Thyroid gland (tissue), 4 donors: ENCODE measurements around the gene HYLS1. TPM values are rescaled to one million over a fixed set of nuclear protein-coding genes. Genes with fewer than 3 reads are reported as not detected.
A peak's percentile ranks its signal among the peaks of the same experiment; 100 is the strongest.

ENCODE experiments used
- DNase-seq, 2 donors: peaks; one replicate each; pipeline ENCODE4 v3.0.0-alpha.2; 2019
- H3K27ac ChIP-seq, 3 donors: fragments of 200-600 bp; sonication (generic); 1 replicate in 2 of 3; 2 replicates in 1 of 3; pipeline ENCODE4 v1.5.1; 2016 to 2019; ENCODE audit warnings: mild to moderate bottlenecking in 1 of 3, moderate library complexity in 1 of 3
- H3K27me3 ChIP-seq: fragments of 200-600 bp; sonication (generic); one replicate; pipeline ENCODE4 v1.5.1; 2019
- H3K36me3 ChIP-seq, 2 donors: fragments of 200-600 bp; sonication (generic); one replicate each; pipeline ENCODE4 v1.5.1; 2016 to 2019
- H3K4me1 ChIP-seq, 2 donors: fragments of 200-600 bp; sonication (generic); one replicate each; pipeline ENCODE4 v1.5.1; 2017 to 2019
- H3K4me3 ChIP-seq, 3 donors: fragments of 200-600 bp; sonication (generic); replicated peaks in 1 of 3; 1 replicate in 2 of 3; 2 replicates in 1 of 3; pipeline ENCODE4 v1.5.1; 2016; ENCODE audit warnings: mild to moderate bottlenecking in 1 of 3
- H3K9me3 ChIP-seq: fragments of 200-600 bp; sonication (generic); one replicate; pipeline ENCODE4 v1.5.1; 2017
- POLR2A ChIP-seq, 2 donors: fragments of 450-650 bp; IDR thresholded peaks; one replicate each; pipeline ENCODE4 v1.6.1; 2017; ENCODE audit warnings: antibody characterized with exemption in 2 of 2, mild to moderate bottlenecking in 2 of 2, moderate library complexity in 1 of 2
- WGBS, 2 donors: methylation state at CpG; one replicate each; pipeline ENCODE4 v1.1.5; 2017; 5-methylcytosine and 5-hydroxymethylcytosine counted together
- intact Hi-C: fragments of 100-400 bp; cut with DNase I; formaldehyde crosslinking; loops from one replicate; pipeline ENCODE4 v1.15.1; 2023
- total RNA-seq, 4 donors: library from RNA; depleted of rRNA; stranded (reverse); fragments of >200 nt; gene quantifications; one replicate each; pipeline ENCODE4 v1.2.3, GENCODE V29; 2016
- TF ChIP-seq, protein P1 (sequence below), 6 experiments: fragments of 200-600 bp in 3 of 6; fragments of 450-650 bp in 3 of 6; sonication (generic) in 3 of 6; IDR thresholded peaks; one replicate each; pipeline ENCODE4 v1.5.1; 2016 to 2019; ENCODE audit warnings: antibody characterized with exemption in 6 of 6, mild to moderate bottlenecking in 2 of 6, inconsistent platforms in 1 of 6, moderate library complexity in 1 of 6

HYLS1 gene
- total RNA-seq, 4 donors from 2014 or later, result 1.6 to 6.9 (median 3.0) TPM

DNA sequence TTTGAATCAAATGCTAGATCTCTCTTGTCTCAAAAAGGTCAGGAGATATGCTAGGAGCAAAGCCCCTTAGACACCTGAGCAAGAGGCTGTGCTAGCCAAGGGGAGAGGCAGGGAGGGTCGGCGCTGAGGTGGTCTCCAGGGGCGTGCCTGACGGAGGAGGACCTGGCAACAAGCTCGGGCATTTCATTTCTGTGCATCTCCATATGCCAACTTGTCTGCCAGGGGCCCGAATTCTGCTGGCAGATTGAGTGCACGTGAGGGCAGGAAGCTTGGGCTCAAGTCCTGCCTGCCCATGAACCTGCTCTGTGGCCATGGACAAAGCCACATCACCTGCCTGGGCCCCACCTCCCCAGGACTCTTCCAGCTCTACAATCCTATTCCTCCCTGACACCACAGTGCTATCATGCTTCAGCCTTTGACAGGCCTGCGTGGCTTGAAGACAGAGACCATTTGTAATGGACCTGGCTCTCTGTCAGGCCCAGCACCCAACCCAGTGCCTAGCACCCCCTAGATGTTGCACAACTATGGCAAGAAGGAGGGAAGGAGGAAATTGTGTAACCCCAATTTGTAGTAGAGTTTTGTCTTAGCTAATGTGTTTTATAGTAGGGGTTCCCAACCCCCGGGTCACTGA lies 42.1 kb downstream of the HYLS1 start:
- Histone ChIP-seq H3K4me3 (no peak overlapping the region), H3K27me3 (no peaks in the 10 kb centered on the region), H3K4me1 (peaks cover 0 to 8% of the 10 kb centered on the region in 2 donors), H3K9me3 (no peaks in the 10 kb centered on the region), H3K27ac (no peak overlapping the region), H3K36me3 (no peaks in the 10 kb centered on the region)
- intact Hi-C loops, result no loop called here
- WGBS, 2 donors, result 92 to 93% methylated on average over 9 of the region's 9 CpGs
- TF ChIP-seq POLR2A (IDR thresholded peaks at IDR 0.05), result no peak
- TF ChIP-seq, protein P1, sequence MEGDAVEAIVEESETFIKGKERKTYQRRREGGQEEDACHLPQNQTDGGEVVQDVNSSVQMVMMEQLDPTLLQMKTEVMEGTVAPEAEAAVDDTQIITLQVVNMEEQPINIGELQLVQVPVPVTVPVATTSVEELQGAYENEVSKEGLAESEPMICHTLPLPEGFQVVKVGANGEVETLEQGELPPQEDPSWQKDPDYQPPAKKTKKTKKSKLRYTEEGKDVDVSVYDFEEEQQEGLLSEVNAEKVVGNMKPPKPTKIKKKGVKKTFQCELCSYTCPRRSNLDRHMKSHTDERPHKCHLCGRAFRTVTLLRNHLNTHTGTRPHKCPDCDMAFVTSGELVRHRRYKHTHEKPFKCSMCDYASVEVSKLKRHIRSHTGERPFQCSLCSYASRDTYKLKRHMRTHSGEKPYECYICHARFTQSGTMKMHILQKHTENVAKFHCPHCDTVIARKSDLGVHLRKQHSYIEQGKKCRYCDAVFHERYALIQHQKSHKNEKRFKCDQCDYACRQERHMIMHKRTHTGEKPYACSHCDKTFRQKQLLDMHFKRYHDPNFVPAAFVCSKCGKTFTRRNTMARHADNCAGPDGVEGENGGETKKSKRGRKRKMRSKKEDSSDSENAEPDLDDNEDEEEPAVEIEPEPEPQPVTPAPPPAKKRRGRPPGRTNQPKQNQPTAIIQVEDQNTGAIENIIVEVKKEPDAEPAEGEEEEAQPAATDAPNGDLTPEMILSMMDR (IDR thresholded peaks at IDR 0.05), result no peak
- DNase-seq, result no peak

DNA sequence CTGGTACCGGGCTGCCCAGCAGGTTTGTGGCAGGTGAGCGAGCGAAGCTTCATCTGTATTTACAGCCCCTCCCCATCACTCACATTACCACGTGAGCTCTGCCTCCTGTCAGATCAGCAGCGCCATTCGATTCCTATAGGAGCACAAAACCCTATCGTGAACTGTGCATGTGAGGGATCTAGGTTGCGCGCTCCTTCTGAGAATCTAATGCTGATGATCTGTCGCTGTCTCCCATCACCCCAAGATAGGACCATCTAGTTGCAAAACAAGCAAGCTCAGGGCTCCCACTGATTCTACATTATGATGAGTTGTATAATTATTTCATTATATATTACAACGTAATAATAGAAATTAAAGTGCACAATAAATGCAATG lies 42.6 kb downstream of the HYLS1 start:
- H3K27ac ChIP-seq, result no peak overlapping the region
- intact Hi-C loops, result no loop called here
- no peaks in the 10 kb centered on the region for H3K36me3 ChIP-seq
- TF ChIP-seq, protein P1 (IDR thresholded peaks at IDR 0.05), result no peak
- no peaks in the 10 kb centered on the region for H3K27me3 ChIP-seq
- 95% methylated on average over 11 of the region's 11 CpGs for WGBS, 2 donors
- H3K4me1 ChIP-seq, result peaks cover 0 to 8% of the 10 kb centered on the region in 2 donors
- H3K9me3 ChIP-seq, result no peaks in the 10 kb centered on the region
- H3K4me3 ChIP-seq, result no peak overlapping the region
- no peak for DNase-seq

DNA sequence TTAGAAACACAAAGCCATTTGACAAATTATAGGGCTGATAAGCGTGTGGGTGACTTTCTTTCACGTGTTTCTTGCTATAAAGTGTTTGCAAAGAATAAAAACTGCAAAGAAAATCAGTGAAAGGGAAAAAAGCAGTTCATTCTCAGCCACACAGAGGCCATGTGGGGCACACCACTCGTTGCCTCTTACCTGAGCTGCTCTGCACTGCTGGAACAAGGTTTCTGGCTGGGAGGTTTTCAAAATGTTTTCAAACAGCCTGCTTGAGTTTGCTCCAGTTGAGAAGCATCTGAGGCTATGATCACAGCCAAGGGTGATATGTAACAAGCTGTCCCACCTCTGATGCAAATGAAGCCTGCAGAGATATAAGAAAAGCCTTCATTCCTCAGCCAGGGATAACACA lies 43.6 kb downstream of the HYLS1 start:
- WGBS, 2 donors, result 33 to 38% methylated on average over 3 of the region's 3 CpGs
- H3K36me3 ChIP-seq, result no peaks in the 10 kb centered on the region
- peak; percentile 70 to 71 for DNase-seq
- peaks cover 0 to 8% of the 10 kb centered on the region in 2 donors for H3K4me1 ChIP-seq
- intact Hi-C loops, result no loop called here
- no peaks in the 10 kb centered on the region for H3K27me3 ChIP-seq
- TF ChIP-seq, protein P1 (IDR thresholded peaks at IDR 0.05), result no peak
- no peak for TF ChIP-seq POLR2A (IDR thresholded peaks at IDR 0.05)
- peak overlapping the region in 1 of 3 donors; percentile 59 for H3K27ac ChIP-seq
- H3K4me3 ChIP-seq, result no peak overlapping the region
- H3K9me3 ChIP-seq, result no peaks in the 10 kb centered on the region

DNA sequence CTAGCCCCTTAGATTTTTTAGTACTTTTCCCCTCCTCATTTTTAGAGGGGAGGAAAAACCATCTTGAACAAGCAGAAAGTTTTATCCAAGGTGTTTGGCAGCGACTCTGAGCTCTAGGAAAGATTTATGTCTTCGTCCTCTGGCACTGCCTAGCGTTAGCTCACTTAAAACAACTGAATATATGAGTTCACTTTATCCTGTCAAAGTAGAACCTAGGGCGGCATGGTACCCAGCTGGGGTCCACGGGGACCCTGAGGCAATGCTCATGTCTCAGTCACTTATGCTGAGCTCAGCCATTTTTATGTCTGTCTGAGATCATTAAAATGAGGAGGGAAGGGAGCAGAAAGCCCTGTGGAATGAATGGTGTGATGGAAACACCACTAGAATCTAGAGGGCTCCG lies 44.2 kb downstream of the HYLS1 start:
- H3K27ac ChIP-seq, result peak overlapping the region in 1 of 3 donors; percentile 3
- 74 to 76% methylated on average over 6 of the region's 6 CpGs for WGBS, 2 donors
- peaks cover 0 to 8% of the 10 kb centered on the region in 2 donors for H3K4me1 ChIP-seq
- H3K27me3 ChIP-seq, result no peaks in the 10 kb centered on the region
- TF ChIP-seq, protein P1 (IDR thresholded peaks at IDR 0.05), result no peak
- no peak for TF ChIP-seq POLR2A (IDR thresholded peaks at IDR 0.05)
- no peak for DNase-seq
- H3K36me3 ChIP-seq, result no peaks in the 10 kb centered on the region
- H3K4me3 ChIP-seq, result no peak overlapping the region
- H3K9me3 ChIP-seq, result no peaks in the 10 kb centered on the region
- intact Hi-C loops, result no loop called here

DNA sequence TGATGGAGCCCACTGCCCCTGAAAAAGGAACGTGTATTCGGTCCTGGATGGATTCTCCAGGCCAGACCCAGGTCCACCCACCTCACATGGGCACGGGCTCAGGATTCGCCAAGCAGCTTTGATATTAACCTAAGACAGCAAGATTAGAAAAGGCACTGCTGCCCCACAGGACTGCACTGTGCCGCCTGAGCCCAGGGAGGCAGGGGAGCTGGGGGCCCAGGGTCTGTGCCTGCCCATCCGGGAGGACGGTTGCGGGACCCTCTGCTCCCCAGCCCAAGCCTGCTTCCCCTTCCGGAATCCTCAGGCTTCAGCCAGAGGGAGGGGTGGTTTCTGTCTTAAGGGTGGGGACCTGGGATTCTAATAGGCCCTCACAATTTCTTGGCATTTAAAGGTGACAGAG lies 44.8 kb downstream of the HYLS1 start:
- no peak for DNase-seq
- H3K4me1 ChIP-seq, result peaks cover 0 to 8% of the 10 kb centered on the region in 2 donors
- intact Hi-C loops, result no loop called here
- TF ChIP-seq, protein P1 (IDR thresholded peaks at IDR 0.05), result no peak
- no peak for TF ChIP-seq POLR2A (IDR thresholded peaks at IDR 0.05)
- WGBS, 2 donors, result 90 to 95% methylated on average over 9 of the region's 9 CpGs
- H3K9me3 ChIP-seq, result no peaks in the 10 kb centered on the region
- no peaks in the 10 kb centered on the region for H3K27me3 ChIP-seq
- no peak overlapping the region for H3K27ac ChIP-seq
- no peaks in the 10 kb centered on the region for H3K36me3 ChIP-seq
- H3K4me3 ChIP-seq, result no peak overlapping the region
